PC-9 (cell line): Measurements from ENCODE around the gene NFIX. TPM values are rescaled to one million over a fixed set of nuclear protein-coding genes. Genes with fewer than 3 reads are reported as not detected.

Source experiments
- BruUV-seq: library from RNA; stranded (reverse); fragments of 400-500 nt; replicated peaks from 2 replicates; lab custom pipeline; 2021; lab: Mats Ljungman, UMichigan
- CTCF ChIA-PET: fragments of 300-600 bp; sonication (Branson Sonifier 250); formaldehyde crosslinking; loops from one replicate; lab custom pipeline; 2022; ENCODE audit warnings: antibody characterized with exemption; lab: Charles Lee
- POLR2A ChIA-PET: fragments of 300-600 bp; sonication (Branson Sonifier 250); formaldehyde crosslinking; loops from one replicate; lab custom pipeline; 2022; ENCODE audit warnings: antibody characterized with exemption; ENCODE audit not compliant: unreplicated experiment; lab: Charles Lee
- DNase-seq, 2 experiments: peaks; one replicate each; pipeline versions ENCODE4 v3.0.0 to v3.0.0-alpha.2; 2015 to 2022; ENCODE audit warnings: mixed read lengths in 1 of 2
- H2AFZ ChIP-seq: fragments of 200-600 bp; sonication (generic); 2 replicates; pipeline ENCODE4 v1.8.1; 2017; ENCODE audit warnings: antibody characterized with exemption
- H3F3A ChIP-seq: fragments of 200-600 bp; sonication (generic); 2 replicates; pipeline ENCODE4 v1.8.1; 2017; ENCODE audit warnings: antibody characterized with exemption, mild to moderate bottlenecking, low read depth; ENCODE audit not compliant: insufficient read depth
- H3K27ac ChIP-seq: fragments of 200-600 bp; sonication (generic); 2 replicates; pipeline ENCODE4 v1.6.1; 2016; ENCODE audit warnings: mixed run types
- H3K27me3 ChIP-seq: fragments of 200-600 bp; sonication (generic); 2 replicates; pipeline ENCODE4 v1.6.1; 2016; ENCODE audit warnings: low read depth, mixed run types; ENCODE audit not compliant: insufficient read depth
- H3K36me3 ChIP-seq: fragments of 200-600 bp; sonication (generic); 2 replicates; pipeline ENCODE4 v1.6.1; 2016; ENCODE audit warnings: low read depth, mixed run types
- H3K4me1 ChIP-seq: fragments of 200-600 bp; sonication (generic); replicated peaks from 2 replicates; pipeline ENCODE4 v1.6.1; 2016; ENCODE audit warnings: mixed run types; ENCODE audit not compliant: insufficient read depth
- H3K4me2 ChIP-seq: fragments of 200-600 bp; sonication (generic); 2 replicates; pipeline ENCODE4 v1.6.1; 2017; ENCODE audit warnings: mixed run types
- H3K4me3 ChIP-seq: fragments of 200-600 bp; sonication (generic); 2 replicates; pipeline ENCODE4 v1.6.1; 2016; ENCODE audit warnings: mixed run types
- H3K79me2 ChIP-seq: fragments of 200-600 bp; sonication (generic); 2 replicates; pipeline ENCODE4 v1.6.1; 2017; ENCODE audit warnings: low read depth, mixed run types
- H3K9me2 ChIP-seq: fragments of 200-600 bp; sonication (generic); 2 replicates; pipeline ENCODE4 v1.8.1; 2017; ENCODE audit warnings: mild to moderate bottlenecking; ENCODE audit not compliant: insufficient read depth
- H3K9me3 ChIP-seq: fragments of 200-600 bp; sonication (generic); 2 replicates; pipeline ENCODE4 v1.8.1; 2016; ENCODE audit warnings: low read depth; ENCODE audit not compliant: insufficient read depth
- H4K20me1 ChIP-seq: fragments of 200-600 bp; sonication (generic); 2 replicates; pipeline ENCODE4 v1.8.1; 2017; ENCODE audit not compliant: insufficient read depth
- EZH2 ChIP-seq: fragments of 200-600 bp; sonication (generic); IDR thresholded peaks from 2 replicates; pipeline ENCODE4 v1.8.0; 2017; ENCODE audit warnings: antibody characterized with exemption, low read depth
- intact Hi-C: fragments of 100-400 bp; cut with micrococcal nuclease; formaldehyde crosslinking; loops from one replicate; pipeline ENCODE4 v1.10.0; 2022; ENCODE audit not compliant: unreplicated experiment
- total RNA-seq: library from RNA; stranded (reverse); gene quantifications from 2 replicates; pipeline ENCODE4 v1.2.3, GENCODE V29; 2021
- TF ChIP-seq, protein P1 (sequence below): fragments of 200-600 bp; sonication (generic); conservative IDR thresholded peaks from 2 replicates; pipeline ENCODE4 v1.6.1; 2017; ENCODE audit warnings: mixed run types, antibody characterized with exemption, mild to moderate bottlenecking, moderate library complexity

NFIX gene
- total RNA-seq, 1 experiment from 2014 or later, result 24.2 TPM

DNA sequence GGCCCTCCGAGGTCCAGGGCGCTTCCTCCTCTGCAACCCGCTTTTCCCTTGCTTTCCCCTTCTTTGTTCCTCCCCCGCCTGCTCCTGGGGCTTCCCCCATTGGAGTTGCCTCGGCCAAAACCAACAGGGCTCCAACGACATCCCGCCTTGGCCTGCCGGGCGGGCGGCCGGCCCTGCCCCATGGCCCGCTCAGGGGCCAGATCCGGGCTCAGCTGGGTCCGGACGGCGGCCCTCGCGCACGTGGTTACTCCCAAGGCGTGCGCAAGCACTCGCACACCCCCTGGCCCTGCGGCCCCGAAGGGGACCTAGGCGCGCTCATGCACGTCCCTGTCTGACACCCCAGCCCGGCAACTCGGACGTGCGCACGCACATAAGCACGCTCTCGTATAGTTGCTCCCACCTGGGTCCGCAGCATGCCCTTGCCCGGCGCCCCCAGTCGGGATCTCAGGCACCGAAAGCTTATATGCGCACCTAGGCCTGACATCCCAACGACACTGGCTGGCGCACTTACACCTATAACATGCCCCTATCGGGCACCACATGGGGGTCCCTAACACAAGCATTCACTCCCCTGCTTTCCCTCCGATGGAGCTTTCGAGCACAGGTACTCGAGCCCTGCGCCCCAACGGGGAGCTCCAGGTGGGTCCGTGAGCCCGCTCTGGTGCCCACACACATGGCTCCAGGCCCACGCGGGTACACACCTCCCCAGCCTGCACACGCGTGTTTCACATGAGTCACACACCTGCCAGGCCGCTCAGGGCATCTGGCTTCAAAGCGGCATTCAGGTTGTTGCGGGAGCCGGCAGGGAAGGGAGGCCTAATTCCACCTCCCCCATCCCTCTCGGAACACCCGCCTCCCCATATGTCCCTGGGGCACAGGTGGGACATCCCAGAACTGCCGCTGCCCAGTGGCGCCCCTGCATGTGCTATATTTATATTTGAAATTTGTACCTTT lies 15.0 kb downstream of the NFIX start:
- TF ChIP-seq, protein P1, sequence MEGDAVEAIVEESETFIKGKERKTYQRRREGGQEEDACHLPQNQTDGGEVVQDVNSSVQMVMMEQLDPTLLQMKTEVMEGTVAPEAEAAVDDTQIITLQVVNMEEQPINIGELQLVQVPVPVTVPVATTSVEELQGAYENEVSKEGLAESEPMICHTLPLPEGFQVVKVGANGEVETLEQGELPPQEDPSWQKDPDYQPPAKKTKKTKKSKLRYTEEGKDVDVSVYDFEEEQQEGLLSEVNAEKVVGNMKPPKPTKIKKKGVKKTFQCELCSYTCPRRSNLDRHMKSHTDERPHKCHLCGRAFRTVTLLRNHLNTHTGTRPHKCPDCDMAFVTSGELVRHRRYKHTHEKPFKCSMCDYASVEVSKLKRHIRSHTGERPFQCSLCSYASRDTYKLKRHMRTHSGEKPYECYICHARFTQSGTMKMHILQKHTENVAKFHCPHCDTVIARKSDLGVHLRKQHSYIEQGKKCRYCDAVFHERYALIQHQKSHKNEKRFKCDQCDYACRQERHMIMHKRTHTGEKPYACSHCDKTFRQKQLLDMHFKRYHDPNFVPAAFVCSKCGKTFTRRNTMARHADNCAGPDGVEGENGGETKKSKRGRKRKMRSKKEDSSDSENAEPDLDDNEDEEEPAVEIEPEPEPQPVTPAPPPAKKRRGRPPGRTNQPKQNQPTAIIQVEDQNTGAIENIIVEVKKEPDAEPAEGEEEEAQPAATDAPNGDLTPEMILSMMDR, result no peak
- TF ChIP-seq EZH2, result no peak
- Histone ChIP-seq H3K79me2 (no peaks in the 10 kb centered on the region), H3K4me1 (peaks cover 13% of the 10 kb centered on the region), H3K4me3 (no peak overlapping the region), H3K36me3 (no peaks in the 10 kb centered on the region), H3K27me3 (peaks cover 7% of the 10 kb centered on the region; the same call in 1 of the 2 replicates), H2AFZ (no peak overlapping the region), H4K20me1 (no peaks in the 10 kb centered on the region; the same call in 1 of the 2 replicates), H3K27ac (no peak overlapping the region), H3K9me3 (no peaks in the 10 kb centered on the region), H3K4me2 (no peak overlapping the region), H3K9me2 (no peaks in the 10 kb centered on the region), H3F3A (peaks cover 4% of the 10 kb centered on the region; the same call in 1 of the 2 replicates)
- intact Hi-C loops, result no loop called here
- ChIA-PET POLR2A (no interaction called here), CTCF (no interaction called here)
- no peak for DNase-seq
- BruUV-seq, result no TSS peak

DNA sequence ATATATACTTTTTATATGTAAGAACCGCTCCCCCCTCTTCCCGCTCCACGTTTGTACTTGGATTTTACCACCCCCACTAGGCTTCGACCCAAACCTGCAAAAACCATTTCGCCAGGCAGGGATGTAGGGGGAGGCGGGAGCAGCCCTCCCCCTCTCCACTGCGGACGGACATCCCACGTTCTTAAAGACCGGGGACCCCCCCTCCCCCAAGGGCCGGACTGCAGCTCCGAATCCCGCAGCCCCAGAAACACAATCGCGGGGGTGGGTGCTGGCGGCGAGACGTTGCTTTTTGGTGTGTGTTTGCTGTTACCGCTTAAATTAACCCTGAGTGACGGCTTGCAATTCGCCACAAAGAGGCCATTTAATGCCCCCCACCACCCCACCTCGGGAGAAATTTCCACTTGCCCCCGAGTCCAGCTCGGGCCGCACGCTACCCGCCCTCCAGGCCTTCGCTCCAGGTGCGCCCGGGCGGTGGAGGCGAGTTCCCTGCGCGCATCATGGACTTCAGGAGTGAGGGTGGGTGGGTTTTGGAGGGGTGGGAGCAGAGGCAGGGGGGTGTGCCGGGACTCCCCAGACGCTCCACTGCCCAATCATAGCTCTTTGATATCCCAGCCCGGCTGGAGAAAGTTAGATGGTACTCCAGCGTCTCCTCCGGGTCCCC lies 15.8 kb downstream of the NFIX start:
- no peak overlapping the region for H2AFZ ChIP-seq
- BruUV-seq, result no TSS peak
- POLR2A ChIA-PET, result no interaction called here
- no peaks in the 10 kb centered on the region for H3K9me2 ChIP-seq
- H4K20me1 ChIP-seq, result no peaks in the 10 kb centered on the region; the same call in 1 of the 2 replicates
- H3K4me2 ChIP-seq, result no peak overlapping the region
- CTCF ChIA-PET, result no interaction called here
- DNase-seq, result no peak
- peaks cover 13% of the 10 kb centered on the region for H3K4me1 ChIP-seq
- peaks cover 4% of the 10 kb centered on the region; the same call in 1 of the 2 replicates for H3F3A ChIP-seq
- no peaks in the 10 kb centered on the region for H3K36me3 ChIP-seq
- H3K27ac ChIP-seq, result no peak overlapping the region
- TF ChIP-seq, protein P1, result no peak
- no peak for TF ChIP-seq EZH2
- no peaks in the 10 kb centered on the region for H3K79me2 ChIP-seq
- peaks cover 7% of the 10 kb centered on the region; the same call in 1 of the 2 replicates for H3K27me3 ChIP-seq
- H3K4me3 ChIP-seq, result no peak overlapping the region
- intact Hi-C loops, result no loop called here
- no peaks in the 10 kb centered on the region for H3K9me3 ChIP-seq

DNA sequence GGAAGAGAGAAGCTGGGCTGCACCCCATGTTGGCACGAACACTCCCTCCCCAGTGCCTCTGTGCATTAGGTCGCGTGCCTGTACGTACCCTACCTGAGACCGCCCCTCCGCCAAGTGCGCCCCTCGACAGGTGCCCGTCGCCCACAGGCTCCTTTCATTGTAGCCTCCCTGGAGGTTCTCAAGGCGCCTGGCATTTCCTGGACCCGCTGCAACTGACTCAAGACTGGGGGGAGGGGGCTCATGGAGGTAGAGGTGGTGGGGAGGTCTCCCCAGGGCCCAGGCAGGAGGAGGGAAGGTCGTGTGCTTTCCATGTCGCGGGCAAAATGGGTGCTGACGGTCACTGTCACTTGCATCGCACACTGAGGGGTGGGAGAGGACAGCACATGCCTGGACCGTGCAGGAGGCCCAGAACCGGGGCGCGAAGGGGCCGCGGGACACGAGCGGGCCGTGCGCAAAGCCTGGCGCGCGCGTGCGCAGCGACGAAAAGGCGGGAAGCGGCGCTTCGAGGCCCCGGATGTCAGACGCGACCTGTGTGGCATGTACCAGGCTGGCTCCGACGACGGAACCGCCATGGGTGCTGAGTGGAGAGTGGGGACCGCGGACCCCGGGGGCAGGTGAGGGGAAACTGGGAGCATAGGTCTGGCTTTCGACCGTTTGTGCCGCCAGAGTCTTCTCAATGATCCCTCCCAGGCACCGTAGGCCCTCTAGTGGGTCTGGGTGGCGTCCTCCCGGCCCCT lies 16.5 kb downstream of the NFIX start:
- no peak for TF ChIP-seq EZH2
- TF ChIP-seq, protein P1, result no peak

More for the DNA sequence above, 16.5 kb downstream of the NFIX start:
- H2AFZ ChIP-seq, result no peak overlapping the region
- POLR2A ChIA-PET, result no interaction called here
- no peak overlapping the region for H3K4me3 ChIP-seq
- H3K27ac ChIP-seq, result no peak overlapping the region
- H3K27me3 ChIP-seq, result peaks cover 7% of the 10 kb centered on the region; the same call in 1 of the 2 replicates
- H3K36me3 ChIP-seq, result no peaks in the 10 kb centered on the region
- CTCF ChIA-PET, result no interaction called here
- DNase-seq, result no peak
- H4K20me1 ChIP-seq, result no peaks in the 10 kb centered on the region; the same call in 1 of the 2 replicates
- peaks cover 4% of the 10 kb centered on the region; the same call in 1 of the 2 replicates for H3F3A ChIP-seq
- no peak overlapping the region for H3K4me2 ChIP-seq
- intact Hi-C loops, result no loop called here
- peaks cover 13% of the 10 kb centered on the region for H3K4me1 ChIP-seq
- no peaks in the 10 kb centered on the region for H3K79me2 ChIP-seq
- H3K9me2 ChIP-seq, result no peaks in the 10 kb centered on the region
- H3K9me3 ChIP-seq, result no peaks in the 10 kb centered on the region
- BruUV-seq, result no TSS peak
